K562 (cell line): Measurements from ENCODE around the gene IP6K3. TPM values are rescaled to one million over a fixed set of nuclear protein-coding genes. Genes with fewer than 3 reads are reported as not detected.

Source experiments
- ELF2 ChIP-seq: fragments of 250-450 bp; sonication (Bioruptor Pico); IDR thresholded peaks from 2 replicates; pipeline ENCODE4 v1.5.0; 2021; ENCODE audit warnings: mild to moderate bottlenecking
- FOXA3 ChIP-seq, 2 experiments: fragments of 450-650 bp in 1 of 2; sonication (generic) in 1 of 2; formaldehyde crosslinking; IDR thresholded peaks in 1 of 2; conservative IDR thresholded peaks in 1 of 2; 2 replicates each; pipeline versions ENCODE4 v1.4.0 to v1.8.0; 2020 to 2022; ENCODE audit warnings: mild to moderate bottlenecking in 2 of 2, missing genetic modification reagents in 1 of 2
- HOXB6 ChIP-seq: fragments of 250-450 bp; sonication (Bioruptor Pico); IDR thresholded peaks from 2 replicates; pipeline ENCODE4 v1.5.1; 2022; ENCODE audit warnings: mild to moderate bottlenecking, borderline replicate concordance
- MCM5 ChIP-seq: fragments of 450-650 bp; IDR thresholded peaks from 2 replicates; pipeline ENCODE4 v1.6.1; 2016; ENCODE audit warnings: low read depth
- MYBL2 ChIP-seq, 2 experiments: fragments of 450-650 bp in 1 of 2; sonication (generic) in 1 of 2; formaldehyde crosslinking in 1 of 2; IDR thresholded peaks; 2 replicates each; pipeline versions ENCODE4 v1.6.1 to v1.8.1; 2017 to 2022; ENCODE audit warnings: borderline replicate concordance in 1 of 2, inconsistent platforms in 1 of 2, low read depth in 1 of 2, mild to moderate bottlenecking in 1 of 2, missing genetic modification reagents in 1 of 2, moderate library complexity in 1 of 2
- ZBTB49 ChIP-seq: sonication (generic); formaldehyde crosslinking; IDR thresholded peaks from 2 replicates; pipeline ENCODE4 v1.8.0; 2022; ENCODE audit warnings: missing genetic modification reagents, mild to moderate bottlenecking, borderline replicate concordance
- ZNF316 ChIP-seq: fragments of 450-650 bp; IDR thresholded peaks from 2 replicates; pipeline ENCODE4 v1.6.1; 2016
- ZNF318 ChIP-seq, 2 experiments: fragments of 450-650 bp; IDR thresholded peaks; 2 replicates each; pipeline ENCODE4 v1.6.1; 2016; ENCODE audit warnings: mild to moderate bottlenecking in 2 of 2, borderline replicate concordance in 1 of 2, low read depth in 1 of 2, moderate library complexity in 1 of 2
- ZSCAN32 ChIP-seq: fragments of 450-650 bp; formaldehyde crosslinking; IDR thresholded peaks from 2 replicates; pipeline ENCODE4 v1.4.0; 2020; ENCODE audit warnings: mild to moderate bottlenecking, moderate library complexity
- polyA plus RNA-seq, 8 experiments: library from polyadenylated mRNA; depleted of rRNA in 4 of 8; stranded (reverse) in 5 of 8; unstranded in 3 of 8; fragments of >200 nt; fragmentation: Nextera tagmentation in 2 of 8; fragmentation: Illumina TruSeq in 1 of 8; extraction: Ambion mirVana in 2 of 8; extraction: Trizol in 1 of 8; gene quantifications; 2 replicates each; pipeline versions ENCODE4 v1.2.1 to v1.2.3, GENCODE V29; 2011 to 2014; ENCODE audit warnings: inconsistent platforms in 1 of 8, missing spikeins in 1 of 8
- total RNA-seq, 7 experiments: library from RNA; depleted of rRNA in 6 of 7; stranded (reverse); fragments of >200 nt in 6 of 7; fragmentation: Illumina TruSeq in 2 of 7; extraction: Trizol in 2 of 7; gene quantifications; 2 replicates each; pipeline versions ENCODE4 v1.2.1 to v1.2.3, GENCODE V29; 2011 to 2021; ENCODE audit warnings: low replicate concordance in 1 of 7

Gene IP6K3
- total and polyA plus RNA-seq, 9 of the 15 experiments (the other 6 are each of a cell fraction or from before 2014, with no cell fraction given), result not detected

- TF ChIP-seq ZNF318 (IDR thresholded peaks at IDR 0.05; ENCODE audit: borderline replicate concordance in 1 of 2, low read depth in 1 of 2), result no peak
- no peak for TF ChIP-seq MCM5
- TF ChIP-seq ZSCAN32, result no peak
- TF ChIP-seq MYBL2 (IDR thresholded peaks at IDR 0.05; ENCODE audit: low read depth), result no peak
- TF ChIP-seq MYBL2 (CRISPR knock-in tag; IDR thresholded peaks at IDR 0.05; ENCODE audit: borderline replicate concordance), result no peak
- no peak for TF ChIP-seq ELF2 (CRISPR knock-in tag)
- TF ChIP-seq ZNF316, result no peak
- no peak for TF ChIP-seq FOXA3 (CRISPR knock-in tag; conservative IDR thresholded peaks at IDR 0.05 in 1 of 2, IDR thresholded peaks at IDR 0.05 in 1 of 2)
- TF ChIP-seq ZBTB49, result no peak
- TF ChIP-seq HOXB6 (CRISPR knock-in tag), result no peak
Observed at GRCh38 chr6:33783781-33784520, 37.2 kb upstream of the IP6K3 start (continued).
